GM21390 (cell line): ENCODE results near the gene SLC6A11.

Source experiments
- ATAC-seq: cut with Tn5 transposase; IDR thresholded peaks from one replicate; pipeline ENCODE4 v1.9.1; 2021; ENCODE audit not compliant: unreplicated experiment

Gene SLC6A11

DNA sequence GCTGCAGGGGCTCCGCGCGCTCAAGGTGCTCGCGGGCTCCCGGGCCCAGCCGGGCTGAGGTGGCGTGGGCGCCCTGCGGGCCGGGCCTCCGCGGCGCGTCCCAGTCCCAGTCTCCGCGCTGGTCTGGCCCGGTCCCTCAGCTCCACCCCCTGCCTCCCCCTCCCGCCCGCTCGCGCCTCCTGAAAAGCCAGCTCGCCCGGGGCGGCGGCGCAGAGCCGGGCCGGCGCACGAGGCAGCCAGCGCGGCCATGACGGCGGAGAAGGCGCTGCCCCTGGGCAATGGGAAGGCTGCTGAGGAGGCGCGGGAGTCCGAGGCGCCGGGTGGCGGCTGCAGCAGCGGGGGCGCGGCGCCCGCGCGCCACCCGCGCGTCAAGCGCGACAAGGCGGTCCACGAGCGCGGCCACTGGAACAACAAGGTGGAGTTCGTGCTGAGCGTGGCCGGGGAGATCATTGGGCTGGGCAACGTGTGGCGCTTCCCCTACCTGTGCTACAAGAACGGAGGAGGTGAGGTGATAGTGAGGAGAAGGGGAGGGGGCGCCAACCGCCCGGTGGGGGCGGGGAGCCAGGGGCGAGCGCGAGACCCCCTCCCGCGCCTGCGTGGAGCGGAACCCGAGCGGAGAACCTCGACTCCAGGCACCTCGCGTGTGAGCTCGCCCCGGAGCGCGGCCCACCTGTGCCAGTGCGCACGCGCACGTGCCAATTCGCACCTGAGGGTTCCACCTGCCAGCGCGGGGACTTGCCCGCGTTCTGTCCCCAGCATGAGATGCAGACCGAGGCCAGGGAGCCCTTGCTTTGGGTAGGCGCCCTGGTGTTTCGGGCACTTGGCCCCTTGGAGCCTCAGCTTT, at the start of gene SLC6A11:
TSS of gene SLC6A11 (plus strand) at position 210 of the 844 bp plus-strand sequence. CDS start at position 248, 38 bp downstream.
- ATAC-seq, result no peak

DNA sequence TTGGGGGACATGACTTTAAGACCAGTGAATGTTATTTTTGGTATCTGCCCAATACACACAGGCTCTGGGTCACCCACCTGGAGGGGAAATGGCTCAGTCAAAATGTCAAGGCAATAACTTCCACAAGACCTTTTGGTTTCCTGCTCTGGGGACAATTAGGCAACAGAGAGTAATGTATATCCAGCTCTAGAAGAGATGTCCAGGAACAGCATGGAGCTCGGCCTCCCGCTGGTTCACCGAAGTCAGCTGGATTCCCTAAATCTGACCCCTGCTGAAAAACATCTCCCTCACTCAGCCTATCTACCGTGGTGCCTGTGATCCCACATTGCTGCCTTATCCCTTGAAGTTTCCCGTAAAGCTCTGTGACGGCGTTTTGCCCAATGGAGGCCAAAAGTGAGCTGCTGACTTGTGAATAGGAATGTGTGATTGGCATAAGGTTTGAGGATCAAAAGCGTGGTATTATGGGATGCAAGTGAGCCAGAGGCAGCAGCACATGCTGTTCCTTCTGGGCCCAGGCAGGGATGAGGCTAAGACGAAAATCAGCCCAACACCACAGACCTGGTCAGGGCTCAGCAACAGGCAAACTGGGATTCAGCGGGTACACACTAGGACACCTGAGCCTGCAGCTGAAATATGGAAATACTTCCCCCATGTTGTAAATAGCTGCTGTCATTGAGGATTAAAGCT, 47.2 kb upstream of the SLC6A11 start:
- no peak for ATAC-seq

DNA sequence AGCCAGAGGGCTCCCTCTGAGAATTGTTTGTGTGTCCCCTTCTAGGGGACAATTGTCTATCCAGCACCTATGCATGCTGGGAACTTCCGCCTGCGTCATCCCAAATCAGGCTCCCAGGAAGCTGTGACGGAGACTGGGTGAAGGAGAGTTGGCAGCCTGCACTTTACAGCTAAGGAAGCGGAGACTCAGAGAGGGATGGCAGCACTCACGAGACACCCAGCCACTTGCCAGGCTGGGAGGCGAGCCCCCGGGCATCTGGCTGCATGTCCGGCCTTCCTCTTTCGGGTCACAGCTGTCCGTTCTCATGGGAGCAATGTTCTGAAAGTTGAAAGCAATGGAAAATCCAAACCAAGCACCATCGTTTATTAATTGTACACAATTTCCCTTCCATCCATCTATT, 45.5 kb upstream of the SLC6A11 start:
- no peak for ATAC-seq

DNA sequence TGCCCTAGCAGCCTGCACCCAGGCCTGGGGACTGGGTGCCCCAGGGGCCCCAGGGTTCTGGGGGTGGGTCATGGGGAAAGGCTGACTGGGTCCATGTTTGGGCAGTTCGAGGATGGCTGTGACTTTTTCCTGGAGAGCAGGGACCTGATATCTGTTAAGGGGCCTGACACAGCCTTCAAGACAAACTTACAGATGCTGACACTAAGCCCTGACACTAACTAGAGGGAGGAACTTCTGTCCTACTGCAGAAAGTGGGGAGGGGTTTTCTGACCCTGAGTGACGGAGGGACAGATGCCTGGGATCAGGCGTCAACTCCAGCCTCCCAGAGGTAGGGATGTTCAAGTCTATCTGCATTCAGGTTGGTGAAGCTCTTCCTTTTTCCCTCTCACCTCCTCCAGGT, 45.0 kb upstream of the SLC6A11 start:
- ATAC-seq, result no peak

DNA sequence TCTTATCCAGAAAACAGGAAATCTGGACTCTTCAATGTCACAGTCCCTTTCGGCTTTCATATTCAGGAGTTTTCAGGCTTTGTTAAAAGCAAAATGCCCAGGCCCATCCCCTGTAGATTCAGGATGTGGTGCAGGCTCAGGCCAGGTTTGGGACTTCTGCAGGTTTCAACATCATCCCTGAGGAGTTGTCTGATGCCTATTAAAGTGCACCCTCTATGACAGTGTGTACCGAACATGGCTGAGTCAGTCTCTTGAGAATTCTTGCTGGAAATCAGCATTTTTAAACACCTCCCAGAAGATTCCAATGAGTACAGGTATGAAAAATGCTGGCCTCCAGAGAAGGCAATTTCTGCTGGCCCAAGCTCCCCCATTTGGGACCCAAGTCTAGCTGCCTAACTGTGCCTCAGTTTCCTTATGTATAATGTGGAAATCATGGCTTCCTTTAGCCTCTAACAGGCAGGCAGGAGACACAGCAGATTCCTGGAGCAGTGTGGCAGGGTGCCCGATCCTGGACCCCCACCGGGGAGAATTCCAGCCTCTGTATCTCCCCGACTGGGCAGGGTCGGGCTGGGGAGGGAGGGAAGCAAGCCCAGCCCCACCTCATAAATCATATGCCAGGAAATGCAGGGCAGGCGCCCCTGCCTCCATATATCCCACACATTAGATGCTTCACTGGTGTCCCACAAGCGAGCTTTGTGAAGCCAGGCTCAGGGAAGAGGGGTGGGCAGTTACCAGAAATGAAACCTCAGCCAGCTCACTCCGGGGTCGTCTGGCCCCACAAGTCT, 44.4 kb upstream of the SLC6A11 start:
- ATAC-seq, result no peak

DNA sequence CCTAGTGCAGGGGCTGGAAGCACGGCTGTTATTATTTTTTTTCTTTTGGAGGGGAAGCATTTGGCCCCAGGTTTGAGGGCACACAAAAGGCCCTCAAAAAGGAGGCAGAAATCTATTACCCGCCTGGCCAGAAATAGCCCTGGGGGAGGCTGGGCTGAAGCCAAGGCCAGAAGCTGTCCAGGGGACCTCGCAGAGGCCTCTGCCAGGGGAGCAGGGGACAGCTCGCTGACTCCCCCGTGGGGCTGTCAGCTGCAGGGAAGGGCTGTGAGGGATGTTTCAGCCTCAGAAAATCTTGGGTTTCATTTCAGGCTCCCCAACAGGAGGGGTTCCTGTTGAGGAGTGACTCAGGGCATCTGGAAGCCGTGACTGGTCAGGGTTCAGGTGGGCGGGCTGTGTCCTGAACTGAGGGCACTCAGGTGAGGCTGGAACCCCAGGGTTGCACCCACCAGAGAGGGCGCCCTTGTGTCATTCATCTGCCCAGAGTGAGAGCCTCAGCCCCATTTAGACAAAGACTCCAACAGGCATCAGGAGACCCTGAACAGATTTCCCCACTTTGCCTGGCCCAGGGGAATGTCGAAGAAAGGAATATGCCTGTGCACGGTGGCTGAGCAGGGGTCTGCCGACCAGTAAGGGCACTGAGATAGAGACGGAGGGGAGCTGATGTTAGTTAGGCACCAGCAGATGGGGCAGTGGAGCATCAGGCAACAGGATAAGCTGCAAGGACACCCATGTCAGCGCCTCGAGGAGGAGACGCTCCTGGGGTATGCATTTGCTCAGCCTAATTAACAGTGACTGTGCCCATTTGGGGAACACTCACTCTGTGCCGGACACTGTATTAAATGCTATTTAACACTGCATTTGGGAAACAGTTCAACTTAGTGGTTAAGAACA, 43.5 kb upstream of the SLC6A11 start:
- no peak for ATAC-seq

DNA sequence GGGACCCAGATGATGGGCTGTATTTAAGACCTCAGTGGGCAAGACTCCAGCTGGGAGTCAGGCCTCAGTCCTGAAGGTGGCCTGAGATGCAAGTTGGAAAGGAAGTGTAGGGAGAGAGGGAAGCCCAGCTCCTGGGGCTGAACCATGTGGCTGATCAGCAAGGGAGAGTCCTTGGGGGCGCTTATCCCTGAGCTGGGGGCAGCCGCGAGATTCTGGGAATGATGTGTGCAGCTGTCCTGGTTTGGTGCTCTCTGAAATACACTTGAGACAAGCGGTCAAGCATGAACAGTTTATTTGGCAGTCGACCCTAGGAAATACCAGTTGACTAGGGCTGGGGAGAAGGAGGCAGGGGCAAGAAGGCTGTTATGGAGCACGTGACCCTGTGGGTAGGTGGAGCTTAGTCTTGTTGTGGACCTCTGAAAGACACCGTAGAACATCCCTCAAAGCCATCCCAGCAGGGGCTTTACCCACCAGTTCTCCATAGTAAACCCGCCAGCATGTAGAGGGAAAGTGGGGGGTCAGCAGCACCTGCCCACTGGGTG, 41.8 kb upstream of the SLC6A11 start:
- ATAC-seq, result no peak

DNA sequence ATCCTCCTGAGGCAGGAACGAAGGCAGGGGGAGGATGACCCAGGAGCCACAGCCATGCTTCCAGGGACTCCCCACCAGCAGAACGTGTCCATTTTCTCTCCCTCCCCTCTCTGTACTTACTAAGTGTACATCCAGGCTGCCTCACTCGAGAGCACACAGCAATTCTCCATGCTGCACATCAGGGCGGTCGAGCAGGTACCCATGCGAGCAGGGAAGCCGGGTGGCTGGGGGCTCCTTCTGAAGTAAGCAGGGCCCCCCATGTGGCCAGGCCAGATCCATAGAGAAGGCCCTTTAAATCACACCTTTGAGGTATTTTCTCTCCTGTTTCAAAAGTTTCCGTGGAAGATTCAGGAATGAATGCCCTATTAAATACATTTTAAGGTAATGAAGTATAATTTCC, 41.2 kb upstream of the SLC6A11 start:
- no peak for ATAC-seq

DNA sequence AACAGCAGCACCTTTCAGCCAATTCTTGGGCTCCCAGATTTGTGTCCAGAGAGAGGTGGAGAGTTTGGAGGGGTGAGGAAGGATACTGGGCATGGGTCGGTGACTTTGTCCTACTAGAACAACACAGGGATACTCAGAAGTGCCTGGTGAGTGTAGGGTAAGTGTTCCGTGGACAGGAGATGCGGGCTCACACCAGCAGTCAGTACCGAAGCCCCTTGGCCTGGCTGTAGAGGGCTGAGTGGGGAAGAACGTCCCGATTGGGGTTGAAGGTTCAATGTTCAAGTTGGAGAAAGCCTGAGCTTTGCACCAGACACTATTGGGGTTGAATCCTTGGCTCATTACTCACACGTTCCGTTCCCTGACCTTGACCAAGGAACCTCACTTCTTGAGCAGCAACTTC, 40.8 kb upstream of the SLC6A11 start:
- no peak for ATAC-seq

DNA sequence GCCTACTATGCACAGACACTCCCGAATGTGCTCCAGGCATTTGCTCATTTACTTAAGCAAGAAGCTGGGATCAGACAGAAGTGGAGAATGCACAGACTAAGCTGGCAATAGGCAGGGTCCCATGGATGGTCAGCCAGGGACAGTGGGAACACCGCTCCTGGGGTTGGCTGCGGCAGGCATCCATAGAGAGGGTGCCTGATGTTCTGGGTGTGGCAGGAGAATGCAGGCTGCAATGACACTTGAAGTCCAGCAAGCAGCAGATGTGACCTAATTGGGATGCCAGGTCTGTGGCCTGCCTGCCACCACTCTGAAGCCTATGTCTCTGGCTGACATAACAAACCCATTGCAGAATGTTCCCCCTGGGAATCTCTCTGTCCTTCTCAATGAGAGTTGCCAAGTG, 40.2 kb upstream of the SLC6A11 start:
- no peak for ATAC-seq

DNA sequence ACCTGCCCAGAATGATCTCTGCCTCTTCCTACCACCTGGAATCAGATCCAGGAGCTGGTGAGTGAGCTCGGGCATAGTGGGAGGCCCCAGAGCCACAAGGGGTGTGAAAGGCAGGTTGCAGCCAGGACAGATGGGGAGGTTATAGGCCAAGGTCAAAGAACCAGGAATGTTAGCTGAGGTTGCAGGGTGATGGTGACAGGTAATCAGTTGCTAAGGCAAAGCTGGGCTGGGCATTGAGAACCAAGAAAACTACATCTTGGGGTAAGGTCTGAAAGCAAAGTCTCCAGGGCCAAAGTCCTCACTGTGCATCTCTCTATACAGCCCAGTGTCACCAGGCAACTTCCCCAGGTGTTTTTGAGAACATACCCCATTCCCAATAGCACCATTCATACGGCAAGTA, 38.4 kb upstream of the SLC6A11 start:
- ATAC-seq, result no peak

DNA sequence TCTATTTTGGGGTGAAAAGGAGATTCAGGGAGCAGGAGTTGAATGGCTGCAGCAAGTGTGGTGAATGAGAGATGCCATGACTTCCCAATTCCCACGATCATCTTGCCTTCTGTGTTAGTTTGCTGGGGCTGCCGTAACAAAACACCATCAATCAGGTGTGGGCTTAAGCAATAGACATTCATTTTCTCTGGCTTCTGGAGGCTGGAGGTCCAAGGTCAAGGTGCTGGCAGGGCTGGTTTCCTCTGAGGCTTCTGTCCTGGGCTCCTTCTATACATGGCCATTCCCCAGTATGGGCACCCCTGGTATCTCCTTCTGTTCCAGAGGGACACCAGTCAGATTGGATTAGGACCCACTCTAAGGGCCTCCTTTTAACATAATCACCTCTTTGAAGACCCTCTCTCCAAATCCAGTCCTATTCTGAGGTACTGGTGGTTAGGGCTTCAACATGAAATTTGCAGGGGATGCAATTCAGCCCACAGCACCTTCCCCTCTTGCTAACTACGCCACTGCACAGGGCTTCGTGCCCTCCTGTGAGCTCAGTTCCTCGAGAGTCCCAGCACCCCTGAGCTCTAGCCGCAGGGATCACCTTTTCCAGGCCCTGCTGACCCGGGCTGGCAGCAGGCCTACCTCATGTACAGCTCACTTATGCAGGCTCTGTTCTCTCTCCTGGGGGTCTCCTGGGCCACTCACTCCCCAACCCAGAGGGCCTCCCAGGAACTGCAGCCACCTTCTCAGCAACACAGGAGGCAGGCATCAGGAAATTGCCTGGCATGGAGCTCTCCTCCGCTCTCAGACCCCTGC, 37.3 kb upstream of the SLC6A11 start:
- ATAC-seq, result no peak

DNA sequence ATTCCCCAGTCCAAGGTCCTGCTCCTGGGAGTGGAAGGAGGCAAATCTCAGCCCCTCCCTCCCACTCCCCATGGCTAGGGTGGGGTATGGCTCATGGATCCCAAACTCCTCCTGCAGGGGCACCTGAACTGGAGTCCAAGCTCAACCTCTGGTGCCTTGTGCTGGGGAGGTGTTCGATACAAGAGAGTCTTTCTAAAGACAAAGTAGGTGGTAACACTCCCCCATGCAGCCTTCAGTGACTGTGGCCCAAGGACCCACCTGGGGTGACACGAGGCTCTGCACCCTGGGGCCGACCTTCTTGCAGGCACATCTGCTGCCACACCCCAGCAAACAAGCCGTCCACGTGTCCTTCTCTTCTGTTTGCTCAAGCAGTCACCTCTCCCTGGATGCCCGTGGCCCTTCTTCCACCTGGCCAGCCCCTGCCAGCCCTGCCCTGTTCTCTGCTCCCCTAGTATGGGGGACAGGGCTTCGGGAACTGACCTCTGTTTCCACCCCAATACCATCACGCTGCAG, 36.7 kb upstream of the SLC6A11 start:
- no peak for ATAC-seq

DNA sequence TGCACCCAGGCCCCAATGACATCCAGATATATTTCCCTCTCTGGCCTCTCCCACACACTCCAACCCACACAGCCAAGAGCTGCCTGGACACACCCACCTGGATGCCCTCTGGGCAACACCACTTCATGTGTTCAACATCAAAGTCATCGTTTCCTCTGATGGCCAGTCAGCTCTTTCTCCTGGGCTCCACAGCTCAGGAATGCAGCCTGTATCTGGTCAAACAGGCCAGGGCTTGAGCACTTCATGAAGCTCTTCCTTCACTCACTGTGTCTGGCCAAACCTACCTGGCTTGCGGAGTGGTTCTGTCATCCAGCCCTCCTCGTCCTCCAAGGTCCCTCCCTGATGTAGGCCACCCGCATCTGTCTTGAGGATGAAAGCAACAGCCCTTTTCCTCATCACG, 35.8 kb upstream of the SLC6A11 start:
- no peak for ATAC-seq

DNA sequence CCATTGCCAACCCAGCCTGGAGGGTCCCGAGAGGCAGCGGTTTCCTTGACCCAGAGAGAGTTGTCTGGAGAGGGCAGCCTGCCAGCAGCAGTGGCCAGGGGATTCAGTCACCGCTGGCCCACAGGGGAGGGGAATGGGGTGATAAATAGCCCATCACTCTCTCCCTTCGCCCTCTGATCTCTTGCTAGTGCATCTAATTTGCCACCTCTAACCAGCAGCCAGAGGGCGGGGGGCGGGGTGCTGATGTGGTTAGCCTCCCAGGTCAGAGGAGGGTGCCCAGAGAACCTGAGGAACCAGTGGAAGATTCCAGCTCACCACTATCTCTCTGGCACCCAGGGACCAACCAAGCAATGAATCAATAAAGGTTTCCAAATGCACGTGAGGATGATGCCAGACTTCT, 35.1 kb upstream of the SLC6A11 start:
- no peak for ATAC-seq

DNA sequence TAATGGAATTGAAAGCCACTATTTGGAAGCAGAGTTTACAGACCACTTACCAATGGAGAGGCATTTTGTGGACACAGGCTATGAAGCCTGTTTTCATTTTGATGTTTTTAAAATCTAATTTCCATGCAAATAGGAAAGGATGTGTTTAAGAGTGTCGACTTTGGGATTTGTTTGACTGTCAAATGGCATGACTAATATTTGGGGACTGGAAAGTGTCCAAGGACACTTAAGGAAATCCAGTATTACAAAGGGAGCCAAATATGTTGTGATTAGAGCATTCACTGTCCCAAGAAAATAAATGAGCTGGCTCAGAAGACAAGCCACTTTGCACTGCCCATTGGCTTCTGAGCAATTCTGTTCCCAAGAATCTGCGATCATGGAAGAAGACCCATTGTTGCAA, 34.0 kb upstream of the SLC6A11 start:
- no peak for ATAC-seq

DNA sequence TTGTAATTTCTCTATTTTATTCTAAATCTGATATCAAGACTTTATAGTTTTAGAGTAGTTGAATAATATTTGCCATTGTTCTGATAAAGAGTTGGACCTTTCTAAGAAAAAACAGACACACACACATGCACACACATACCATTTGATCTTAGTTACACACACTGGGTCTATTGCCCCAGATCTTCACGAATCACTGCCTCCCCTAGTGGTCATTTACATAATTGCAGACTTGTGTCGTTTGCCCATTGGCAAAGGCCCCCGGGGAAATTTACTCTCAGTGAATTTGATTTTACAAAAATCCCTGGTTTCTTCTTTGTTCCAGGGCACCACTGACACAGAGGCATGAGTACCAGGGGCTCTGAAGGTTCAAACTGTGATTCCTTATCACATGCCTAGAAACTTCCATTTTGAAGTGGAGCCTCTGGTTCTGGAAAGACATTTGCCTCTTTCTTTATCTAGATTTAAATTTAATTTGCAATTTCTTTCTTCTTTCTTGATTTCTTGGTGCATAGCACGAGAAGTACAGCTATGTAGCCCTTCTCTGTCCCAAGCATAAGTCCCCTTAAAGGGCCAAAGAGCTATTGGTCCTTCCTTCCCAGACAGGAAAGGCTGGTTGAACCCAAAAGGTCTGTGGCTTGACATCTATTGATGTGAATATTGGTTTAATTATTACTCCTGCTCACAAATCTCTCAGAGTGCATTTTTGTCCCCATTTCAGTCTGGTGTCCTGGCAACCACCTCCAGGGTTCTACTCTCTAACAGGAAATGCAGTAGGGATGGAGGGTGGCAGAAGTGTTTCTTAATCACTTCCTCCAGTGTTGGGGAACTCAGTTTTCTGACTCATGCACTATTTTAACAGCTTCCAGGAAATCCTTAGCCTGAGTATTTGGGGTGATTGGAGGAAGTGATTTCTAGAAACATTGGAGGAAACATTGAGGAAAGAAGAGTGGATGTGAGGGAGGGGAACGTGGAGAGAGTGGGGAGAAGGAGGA, 32.4 kb upstream of the SLC6A11 start:
- ATAC-seq, result no peak

DNA sequence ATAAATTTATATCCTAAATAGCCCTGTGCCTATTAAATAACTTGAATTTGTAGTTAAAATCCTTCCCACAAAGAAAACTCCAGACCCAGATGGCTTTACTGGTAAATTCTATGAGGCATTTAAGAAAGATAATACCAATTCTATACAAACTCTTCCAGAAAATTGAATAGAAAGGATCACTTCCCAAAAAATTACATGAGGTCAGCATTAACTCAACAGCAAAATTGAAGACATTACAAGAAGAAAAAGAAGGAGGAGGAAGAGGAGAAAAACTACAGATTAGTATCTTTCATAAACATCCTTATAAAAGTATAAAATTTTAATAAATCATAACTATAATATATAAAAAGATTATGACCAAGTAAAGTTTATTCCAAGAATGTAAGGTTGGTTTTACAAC, 29.4 kb upstream of the SLC6A11 start:
- ATAC-seq, result no peak
